NCI-H82 treated with DMSO at 0.1 percent for 48 hours (cell line): ENCODE data around the gene CYB561.
A peak's percentile ranks its signal among the peaks of the same experiment; 100 is the strongest.

Experiments used
- DNase-seq: peaks from one replicate; lab custom pipeline; 2025; ENCODE audit not compliant: unreplicated experiment; lab: John Stamatoyannopoulos, UW

CYB561 gene

GRCh38 chr17:63452046-63452961, 6.2 kb upstream of the CYB561 start:
- DNase-seq: no peak

DNA sequence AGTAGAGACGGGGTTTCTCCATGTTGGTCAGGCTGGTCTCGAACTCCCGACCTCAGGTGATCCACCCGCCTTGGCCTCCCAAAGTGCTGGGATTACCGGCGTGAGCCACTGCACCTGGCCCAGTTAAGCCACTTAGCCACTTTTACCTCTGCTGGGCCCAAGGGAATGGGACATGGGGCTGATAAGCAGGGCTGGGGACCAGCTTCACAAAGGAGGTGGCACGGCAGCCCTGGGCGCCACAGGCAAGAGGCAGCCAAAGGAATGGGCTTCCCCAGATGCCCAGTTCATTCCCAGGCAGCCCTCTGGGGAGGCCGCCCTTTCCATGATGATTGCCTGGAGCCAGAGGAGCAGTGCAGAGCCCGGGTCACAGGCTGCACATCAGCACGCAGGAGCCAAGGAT, 5.0 kb upstream of the CYB561 start:
- no peak for DNase-seq

DNA sequence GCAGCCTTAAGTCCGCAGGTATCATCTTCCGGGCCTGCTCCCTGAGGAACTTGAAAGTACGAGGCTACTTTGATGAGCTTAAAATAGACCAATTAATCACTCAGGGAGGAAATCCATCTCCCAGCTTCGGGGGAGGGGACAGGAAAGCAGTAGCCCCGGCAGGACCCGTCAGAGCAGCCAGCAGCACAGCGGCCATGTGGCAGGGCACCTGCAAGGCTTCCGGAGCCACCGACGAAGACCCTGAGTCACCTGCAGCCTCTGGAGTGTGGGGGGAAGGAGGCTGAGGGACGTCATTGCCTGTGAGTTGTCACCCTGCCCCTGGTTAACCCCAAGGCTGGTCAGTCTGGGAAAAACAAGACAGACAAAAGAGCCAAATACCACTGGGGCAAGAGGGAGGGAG, 4.4 kb upstream of the CYB561 start:
- no peak for DNase-seq

DNA sequence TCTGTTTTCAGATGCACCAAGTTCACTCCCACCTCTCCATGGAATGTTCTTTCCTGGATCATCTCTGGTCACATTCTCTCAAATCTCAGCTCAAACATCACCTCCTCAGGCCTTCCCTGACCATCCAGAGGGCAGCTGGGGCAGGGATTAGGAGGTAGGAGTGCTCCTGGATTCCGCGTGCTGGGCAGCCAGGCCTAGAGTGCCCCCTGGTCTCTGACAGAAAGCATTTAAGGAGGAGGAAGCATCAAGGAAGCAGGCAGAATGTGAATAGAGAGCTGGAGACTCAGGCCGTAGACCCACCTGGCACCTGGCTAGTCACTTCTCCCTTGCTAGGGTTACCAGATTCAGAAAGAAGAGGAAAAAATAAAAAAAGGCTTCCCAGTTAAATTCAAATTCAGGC, 2.5 kb upstream of the CYB561 start:
- DNase-seq: no peak

DNA sequence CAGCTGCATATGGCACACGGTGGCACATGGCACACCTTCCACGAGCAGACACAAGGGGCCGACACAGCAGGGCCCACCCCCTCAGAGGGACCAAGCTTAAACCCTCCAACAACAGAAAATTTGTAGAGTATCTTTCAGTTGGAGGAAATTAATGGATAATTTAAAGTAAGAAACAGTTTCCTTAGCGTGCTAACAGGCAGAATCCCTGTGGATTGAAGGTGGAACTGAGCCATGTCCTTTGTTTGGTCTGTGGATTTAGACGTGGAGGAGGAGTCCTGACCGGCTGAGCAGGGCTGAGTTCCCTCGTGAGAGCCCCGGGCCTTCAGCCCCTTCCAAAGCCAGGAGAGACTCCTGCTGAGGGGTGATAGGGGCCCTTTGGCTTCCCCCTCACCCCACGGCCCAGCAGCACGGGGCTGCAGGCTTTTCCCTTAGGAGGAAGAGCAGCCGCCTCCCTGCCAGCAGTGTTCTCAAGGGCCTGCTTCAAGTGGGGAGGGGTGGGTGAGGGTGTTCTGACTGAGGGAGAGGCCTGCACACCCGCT, 1.4 kb upstream of the CYB561 start:
- no peak for DNase-seq

GRCh38 chr17:63446753-63447470, 806 bp upstream of the CYB561 start:
- no peak for DNase-seq

GRCh38 chr17:63445571-63445953, 544 bp downstream of the CYB561 start:
- DNase-seq: no peak

DNA sequence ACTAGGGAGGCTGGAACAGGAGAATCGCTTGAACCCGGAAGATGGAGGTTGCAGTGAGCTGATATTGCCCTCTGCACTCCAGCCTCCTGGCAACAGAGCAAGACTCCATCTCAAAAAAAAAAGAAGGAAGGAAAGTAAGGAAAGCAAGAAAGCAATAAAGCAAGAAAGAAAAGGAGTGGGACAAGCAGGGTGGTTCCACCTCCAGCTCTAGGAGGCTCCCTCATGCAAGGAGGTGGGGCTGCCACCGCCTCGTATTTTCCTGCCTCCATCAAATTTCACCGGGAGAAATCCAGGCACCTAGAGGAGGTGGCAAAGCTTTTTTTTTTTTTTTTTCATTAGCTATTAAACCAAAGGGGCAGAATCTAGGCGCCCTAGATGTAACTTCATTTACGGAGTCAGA, 1.0 kb downstream of the CYB561 start:
- no peak for DNase-seq

DNA sequence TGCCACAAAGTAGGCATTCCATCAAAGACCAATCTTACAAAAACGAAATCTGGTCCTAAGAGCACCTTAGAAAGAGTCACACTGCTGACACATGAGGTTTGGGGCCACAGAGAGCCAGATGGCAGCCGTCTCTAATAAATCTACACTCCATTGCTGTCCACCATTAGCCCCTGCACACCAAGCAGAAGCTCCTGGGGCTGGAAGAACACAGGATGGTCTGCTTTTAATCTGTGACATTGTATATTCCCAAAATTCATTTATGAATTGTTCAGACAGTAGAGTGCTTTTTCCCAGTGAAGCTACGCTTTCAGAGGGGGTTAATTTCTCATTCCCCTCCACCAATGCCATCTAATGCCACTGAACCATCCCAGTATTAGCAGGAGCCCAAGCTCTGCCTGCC, 1.6 kb downstream of the CYB561 start:
- no peak for DNase-seq

GRCh38 chr17:63443053-63443452, 3.1 kb downstream of the CYB561 start:
- no peak for DNase-seq

DNA sequence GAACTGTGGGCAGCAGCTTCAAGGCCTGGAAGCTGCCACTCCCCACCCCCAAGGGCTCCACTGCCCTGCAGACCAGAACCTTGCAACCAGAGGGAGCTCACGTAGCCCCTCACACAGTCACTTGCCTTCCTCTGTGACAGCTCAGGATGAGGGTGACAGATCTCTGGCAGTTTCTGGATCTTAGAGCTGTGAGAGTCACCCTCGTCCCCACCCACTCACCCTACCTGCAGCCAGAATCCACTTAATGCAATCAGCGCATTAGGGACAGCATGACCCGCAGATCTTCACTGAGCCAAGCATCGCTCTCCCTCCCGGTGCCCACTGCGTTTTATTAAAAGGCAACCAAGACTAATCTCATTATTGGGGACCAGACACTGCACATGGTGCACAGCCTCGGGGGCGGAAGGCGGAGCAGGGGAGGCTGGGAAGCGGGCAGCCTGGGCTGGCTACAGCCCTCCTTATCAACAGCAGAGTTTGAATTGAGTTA, 3.5 kb downstream of the CYB561 start:
- DNase-seq: peak; percentile 95

DNA sequence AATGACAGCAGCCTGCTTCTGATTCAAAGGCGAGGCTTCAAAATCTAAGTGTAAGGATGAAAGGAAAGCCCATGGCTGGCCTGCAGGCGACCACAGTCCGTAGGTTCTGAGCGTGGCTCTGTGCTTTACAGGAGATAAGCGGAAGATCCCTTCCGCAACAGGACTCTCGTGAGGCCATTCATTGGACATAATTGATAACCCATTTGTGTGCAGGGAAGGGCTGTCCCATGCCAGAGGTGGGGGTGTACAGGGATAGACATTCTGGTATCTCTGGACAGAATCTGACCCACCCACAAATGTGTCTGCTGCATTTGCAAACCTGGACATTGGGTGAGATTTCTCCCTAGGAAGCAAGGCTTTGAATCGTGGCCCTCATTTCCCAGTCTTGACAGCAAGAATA, 4.0 kb downstream of the CYB561 start:
- DNase-seq: no peak

DNA sequence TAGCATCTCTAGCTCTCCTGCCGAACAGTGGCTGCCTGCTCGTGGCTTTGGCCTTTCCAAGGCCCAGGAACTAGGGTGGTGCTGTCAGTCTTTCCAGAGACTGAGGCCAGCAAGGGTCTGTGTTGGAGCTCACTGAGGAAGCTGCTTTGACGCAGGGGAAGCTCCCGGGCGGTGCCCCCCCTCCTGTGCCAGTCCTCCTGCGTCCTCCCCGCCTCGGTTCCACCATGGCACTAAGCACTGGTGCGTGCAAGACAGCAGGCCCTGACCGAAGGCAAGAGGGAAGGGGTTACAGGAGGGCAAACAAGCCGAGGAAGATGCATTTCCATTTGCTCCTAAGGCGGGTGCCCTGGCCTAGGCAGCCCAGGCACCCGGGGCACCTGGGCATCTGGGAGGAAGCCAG, 4.5 kb downstream of the CYB561 start:
- DNase-seq: no peak

GRCh38 chr17:63440770-63441335, 5.3 kb downstream of the CYB561 start:
- no peak for DNase-seq

- DNase-seq: no peak
These were observed 5.9 kb downstream of the CYB561 start for GRCh38 chr17:63440127-63440769.

- DNase-seq: no peak
These were observed 6.4 kb downstream of the CYB561 start for GRCh38 chr17:63439687-63440086.

DNA sequence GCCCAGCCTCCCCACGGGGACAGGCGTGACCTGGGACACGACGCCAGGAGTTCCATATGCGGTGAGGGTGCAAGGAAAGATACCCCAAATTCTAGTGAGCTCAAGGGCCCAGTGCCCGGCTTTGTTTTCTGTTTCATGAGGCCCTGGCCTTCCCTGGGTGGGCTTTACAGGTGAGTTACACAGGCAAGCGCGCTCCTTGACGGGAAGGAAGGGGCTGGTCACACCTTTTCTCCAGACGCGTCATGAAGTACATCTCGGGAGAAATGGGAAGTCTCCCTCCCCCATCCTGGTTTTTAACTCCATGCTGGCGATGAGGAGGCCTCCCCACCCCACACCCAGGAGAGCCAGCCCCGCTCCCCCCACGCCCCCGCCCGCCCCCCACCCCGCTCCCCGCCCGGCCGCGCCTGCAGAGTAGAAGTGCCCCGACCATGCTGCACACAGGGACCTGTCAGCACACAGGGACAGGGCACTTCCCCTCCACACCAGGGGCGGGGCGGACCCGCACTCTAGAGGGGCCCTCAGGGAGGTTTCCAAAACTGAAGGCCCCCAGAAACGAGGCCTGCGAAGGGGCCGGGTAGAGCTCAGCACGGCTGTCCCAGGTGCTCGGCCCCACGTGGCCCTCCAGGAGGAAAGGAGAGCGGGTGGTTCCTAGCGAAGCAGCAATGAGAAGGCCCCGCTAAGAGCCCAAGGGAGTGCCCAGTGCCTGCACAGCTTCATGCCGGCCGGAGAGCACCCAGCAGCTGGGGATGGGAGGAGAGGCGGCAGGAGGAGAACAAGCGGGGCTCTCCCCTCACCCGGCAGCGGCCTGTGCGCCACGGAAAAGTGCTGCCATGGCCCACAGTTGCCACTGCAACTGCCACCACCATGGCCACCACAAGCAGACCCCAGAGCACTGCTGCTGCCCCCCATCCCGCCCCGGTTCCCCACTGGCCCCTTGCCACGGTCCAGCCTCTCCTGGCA, 7.7 kb downstream of the CYB561 start:
- DNase-seq: no peak

DNA sequence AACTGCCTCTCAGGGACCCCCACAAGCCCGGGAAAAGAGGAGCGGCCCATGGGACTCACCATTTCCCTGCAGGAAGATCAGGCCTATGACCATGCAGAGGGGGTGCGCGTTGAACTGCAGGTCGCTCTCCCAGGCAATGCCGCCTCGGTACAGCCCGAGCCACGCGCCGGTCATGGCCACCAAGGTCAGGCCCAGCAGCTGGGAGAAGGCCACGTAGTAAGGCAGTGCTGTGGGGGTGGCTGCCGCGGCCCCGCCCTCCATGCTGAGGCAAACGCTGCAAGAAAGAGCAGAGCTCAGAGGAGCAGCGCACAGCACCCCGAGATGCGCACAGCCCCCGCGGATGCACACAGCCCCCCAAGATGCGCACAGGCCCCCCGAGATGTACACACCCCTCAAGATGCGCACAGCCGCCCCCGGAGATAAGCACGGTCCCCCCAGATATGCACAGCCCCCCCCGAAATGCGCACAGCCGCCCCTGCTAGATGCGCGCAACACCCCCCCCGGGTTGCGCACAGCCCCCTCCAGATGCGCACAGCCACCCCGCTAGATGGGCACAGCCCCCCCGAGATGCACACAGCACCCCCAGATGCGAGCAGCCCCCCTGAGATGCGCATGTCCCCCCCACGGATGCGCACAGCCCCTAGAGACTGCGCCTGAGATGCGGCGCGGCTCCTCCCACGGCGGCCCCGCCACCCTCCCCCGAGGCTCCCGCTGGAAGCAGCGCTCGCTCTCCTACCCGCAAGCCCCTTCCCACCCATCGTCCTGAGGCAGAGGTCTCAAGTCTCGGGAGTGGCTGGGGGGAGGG, 8.6 kb downstream of the CYB561 start:
- no peak for DNase-seq

GRCh38 chr17:63436523-63437110, 9.5 kb downstream of the CYB561 start:
- DNase-seq: no peak
